ENCODE results near the gene C1orf87. TPM values are rescaled to one million over a fixed set of nuclear protein-coding genes. Genes with fewer than 3 reads are reported as not detected.

The C1orf87 gene
- total RNA-seq, 1 experiment from 2014 or later = 0.33 TPM

GRCh38 chr1:60091195-60091715 is 17.7 kb upstream of the C1orf87 start:
- Histone ChIP-seq H3K23me2 (ENCODE audit: insufficient read length, low read depth, low read length, poor library complexity, severe bottlenecking) (no peaks in the 10 kb centered on the region), H3K4me1 (ENCODE audit: insufficient read depth, low read length) (no peaks in the 10 kb centered on the region), H4K8ac (replicated peaks; ENCODE audit: insufficient read length, low read depth, low read length) (no peak overlapping the region), H3K27me3 (ENCODE audit: insufficient read depth, low read length) (no peaks in the 10 kb centered on the region), H4K5ac (ENCODE audit: insufficient read length, low read depth, low read length) (no peak overlapping the region), H2AK5ac (ENCODE audit: insufficient read length, low read length) (no peak overlapping the region), H3K79me1 (ENCODE audit: insufficient read depth, low read depth, low read length, poor library complexity, severe bottlenecking) (no peaks in the 10 kb centered on the region), H2BK12ac (ENCODE audit: insufficient read length, low read depth, low read length) (no peak overlapping the region), H3K79me2 (ENCODE audit: insufficient read depth, low read length) (no peaks in the 10 kb centered on the region), H4K91ac (ENCODE audit: insufficient read length, low read depth, low read length) (no peak overlapping the region), H2BK15ac (ENCODE audit: low read depth, low read length) (no peak overlapping the region), H3K23ac (ENCODE audit: insufficient read length, low read depth, low read length) (no peak overlapping the region), H3K14ac (ENCODE audit: insufficient read depth, low read length) (no peak overlapping the region), H3K9ac (ENCODE audit: extremely low read depth, insufficient read length, low read length) (no peak overlapping the region), H3K4me2 (ENCODE audit: insufficient read depth, insufficient read length, low read length) (no peak overlapping the region), H2BK5ac (ENCODE audit: insufficient read length, low read length) (no peak overlapping the region), H2BK20ac (ENCODE audit: low read depth, low read length, poor library complexity, severe bottlenecking) (no peak overlapping the region), H3K27ac (ENCODE audit: insufficient read length, low read depth, low read length) (no peak overlapping the region), H3K9me3 (ENCODE audit: control insufficient read depth, low read depth, low read length) (no peaks in the 10 kb centered on the region), H3K56ac (ENCODE audit: insufficient read length, low read depth, low read length) (no peak overlapping the region), H3K18ac (ENCODE audit: insufficient read length, low read depth, low read length) (no peak overlapping the region), H3T11ph (ENCODE audit: low read length) (no peak overlapping the region), H2AFZ (ENCODE audit: low read length) (no peak overlapping the region), H3K4ac (ENCODE audit: low read depth, low read length) (no peak overlapping the region), H2BK120ac (ENCODE audit: low read depth, low read length, poor library complexity, severe bottlenecking) (no peak overlapping the region), H4K20me1 (ENCODE audit: control insufficient read depth, insufficient read depth, insufficient read length) (no peaks in the 10 kb centered on the region)
- no peaks in the 10 kb centered on the region for H3K36me3 Mint-ChIP-seq (ENCODE audit: insufficient read depth in 1 of 3, low read depth in 3 of 3)
- WGBS (ENCODE audit: extremely low coverage, insufficient read length, low lambda C conversion rate) = no CpG with 5 or more reads among the region's 6 CpGs
- no peaks in the 10 kb centered on the region for H3K9me3 Mint-ChIP-seq
- no peak for DNase-seq
- H3K4me1 Mint-ChIP-seq = peaks cover 3 to 4% of the 10 kb centered on the region in 2 experiments; a peak in 2 of 4 replicates
- no peak overlapping the region for H3K27ac Mint-ChIP-seq
- no peak overlapping the region for H3K4me3 Mint-ChIP-seq
- no peak for TF ChIP-seq CTCF (conservative IDR thresholded peaks at IDR 0.05)
- no peaks in the 10 kb centered on the region for H3K27me3 Mint-ChIP-seq (ENCODE audit: low read depth)
